Measurements from ENCODE around the gene ATP1B2.

Gene ATP1B2

GRCh38 chr17:7650509-7651096 lies at the start of gene ATP1B2:
ATP1B2 (plus strand) TSS chr17:7650926; CDS start chr17:7651519, 593 bp downstream.
- TF ChIP-seq EZH2phosphoT487 (IDR thresholded peaks at IDR 0.05; ENCODE audit: low read depth) (no peak), CTCF (IDR thresholded peaks at IDR 0.05; ENCODE audit: low read depth, low read length) (no peak)
- Histone ChIP-seq H3K4me3 (ENCODE audit: low read length) (no peak within 1 kb of the TSS), H3K4me2 (ENCODE audit: low read length) (no peak within 1 kb of the TSS), H3K36me3 (replicated peaks; ENCODE audit: low read depth, low read length) (no peaks in the 10 kb centered on the region), H3K27ac (ENCODE audit: low read length) (no peak within 1 kb of the TSS), H3K27me3 (ENCODE audit: low read depth, low read length) (no peaks in the 10 kb centered on the region), H3K79me2 (ENCODE audit: low read length) (no peaks in the 10 kb centered on the region), H3K4me1 (ENCODE audit: low read length) (no peaks in the 10 kb centered on the region), H3K9ac (ENCODE audit: low read length) (no peak within 1 kb of the TSS), H3K9me3 (ENCODE audit: insufficient read depth, low read length) (no peaks in the 10 kb centered on the region), H4K20me1 (ENCODE audit: insufficient read depth, low read length) (no peaks in the 10 kb centered on the region), H2AFZ (ENCODE audit: low read depth, low read length) (no peak within 1 kb of the TSS)

- Histone ChIP-seq H3K36me3 (replicated peaks; ENCODE audit: low read depth, low read length) (peaks cover 11% of the 10 kb centered on the region), H3K9me3 (ENCODE audit: insufficient read depth, low read length) (no peaks in the 10 kb centered on the region), H3K27me3 (ENCODE audit: low read depth, low read length) (no peaks in the 10 kb centered on the region), H3K79me2 (ENCODE audit: low read length) (0 out of 2 replicates have a peak, but pooled peaks cover 8% of the 10 kb centered on the region), H3K4me3 (ENCODE audit: low read length) (no peak overlapping the region), H3K4me1 (ENCODE audit: low read length) (no peaks in the 10 kb centered on the region), H3K27ac (ENCODE audit: low read length) (no peak overlapping the region), H2AFZ (ENCODE audit: low read depth, low read length) (no peak overlapping the region), H4K20me1 (ENCODE audit: insufficient read depth, low read length) (no peaks in the 10 kb centered on the region), H3K4me2 (ENCODE audit: low read length) (no peak overlapping the region), H3K9ac (ENCODE audit: low read length) (no peak overlapping the region)
- TF ChIP-seq EZH2phosphoT487 (IDR thresholded peaks at IDR 0.05; ENCODE audit: low read depth) (no peak), CTCF (IDR thresholded peaks at IDR 0.05; ENCODE audit: low read depth, low read length) (no peak)
Measured at GRCh38 chr17:7606280-7606679, 44.4 kb upstream of the ATP1B2 start.

GRCh38 chr17:7610641-7611040 lies 40.1 kb upstream of the ATP1B2 start:
- H3K4me2 ChIP-seq (ENCODE audit: low read length), result no peak overlapping the region
- H3K9me3 ChIP-seq (ENCODE audit: insufficient read depth, low read length), result no peaks in the 10 kb centered on the region
- no peak overlapping the region for H3K4me3 ChIP-seq (ENCODE audit: low read length)
- peaks cover 6% of the 10 kb centered on the region for H3K36me3 ChIP-seq (replicated peaks; ENCODE audit: low read depth, low read length)
- no peak overlapping the region for H3K27ac ChIP-seq (ENCODE audit: low read length)
- peaks cover 6% of the 10 kb centered on the region; the same call in 1 of the 2 replicates for H4K20me1 ChIP-seq (ENCODE audit: insufficient read depth, low read length)
- H3K27me3 ChIP-seq (ENCODE audit: low read depth, low read length), result no peaks in the 10 kb centered on the region
- peaks cover 35% of the 10 kb centered on the region for H3K79me2 ChIP-seq (ENCODE audit: low read length)
- H3K9ac ChIP-seq (ENCODE audit: low read length), result no peak overlapping the region
- no peak overlapping the region for H2AFZ ChIP-seq (ENCODE audit: low read depth, low read length)
- no peak for TF ChIP-seq EZH2phosphoT487 (IDR thresholded peaks at IDR 0.05; ENCODE audit: low read depth)
- no peak for TF ChIP-seq CTCF (IDR thresholded peaks at IDR 0.05; ENCODE audit: low read depth, low read length)
- H3K4me1 ChIP-seq (ENCODE audit: low read length), result peaks cover 11% of the 10 kb centered on the region

- peaks cover 11% of the 10 kb centered on the region for H3K4me1 ChIP-seq (ENCODE audit: low read length)
- H3K4me2 ChIP-seq (ENCODE audit: low read length), result no peak overlapping the region
- no peak for TF ChIP-seq EZH2phosphoT487 (IDR thresholded peaks at IDR 0.05; ENCODE audit: low read depth)
- TF ChIP-seq CTCF (IDR thresholded peaks at IDR 0.05; ENCODE audit: low read depth, low read length), result no peak
- H3K9ac ChIP-seq (ENCODE audit: low read length), result no peak overlapping the region
- H3K27ac ChIP-seq (ENCODE audit: low read length), result no peak overlapping the region
- no peak overlapping the region for H2AFZ ChIP-seq (ENCODE audit: low read depth, low read length)
- H3K4me3 ChIP-seq (ENCODE audit: low read length), result no peak overlapping the region
- peaks cover 6% of the 10 kb centered on the region; the same call in 1 of the 2 replicates for H4K20me1 ChIP-seq (ENCODE audit: insufficient read depth, low read length)
- H3K27me3 ChIP-seq (ENCODE audit: low read depth, low read length), result no peaks in the 10 kb centered on the region
- H3K9me3 ChIP-seq (ENCODE audit: insufficient read depth, low read length), result no peaks in the 10 kb centered on the region
- no peaks in the 10 kb centered on the region for H3K36me3 ChIP-seq (replicated peaks; ENCODE audit: low read depth, low read length)
- peaks cover 35% of the 10 kb centered on the region for H3K79me2 ChIP-seq (ENCODE audit: low read length)
Measured at GRCh38 chr17:7611635-7612293, 39.0 kb upstream of the ATP1B2 start.
